GM12864 (cell line): ENCODE data around the gene MON1B.

Source experiments
- DNase-seq: peaks from one replicate; pipeline ENCODE4 v3.0.0-alpha.2; 2011; ENCODE audit warnings: low read depth
- H3K4me3 ChIP-seq: 2 replicates; pipeline ENCODE4 v1.5.1; 2011; ENCODE audit warnings: mild to moderate bottlenecking, low read depth, low read length, control low read depth
- TF ChIP-seq, protein P1 (sequence below): IDR thresholded peaks from 2 replicates; pipeline ENCODE4 v1.5.1; 2011; ENCODE audit warnings: low read depth, mild to moderate bottlenecking, moderate library complexity, low read length, control low read depth, inconsistent platforms; ENCODE audit errors: missing control alignments

The MON1B gene

DNA sequence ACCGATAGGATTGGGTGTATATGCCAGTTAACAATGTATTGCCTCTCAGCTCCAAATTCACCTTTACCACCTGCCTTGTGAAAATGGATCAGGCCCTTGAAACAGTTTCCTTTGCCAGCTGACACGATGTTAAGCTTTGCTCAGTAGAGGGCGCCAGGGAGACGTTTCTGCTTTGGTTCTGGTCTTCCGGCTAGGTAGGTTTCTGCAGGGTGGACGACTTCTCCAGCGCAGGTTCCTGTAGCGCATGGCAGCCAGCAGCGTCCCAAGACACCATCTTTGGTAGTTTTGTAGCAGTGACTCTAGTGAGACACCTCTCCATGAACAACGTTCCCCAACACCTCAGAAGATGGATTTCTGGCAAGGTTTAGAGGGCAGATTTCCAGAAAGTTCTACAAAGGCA lies 32.2 kb downstream of the MON1B start:
- no peak overlapping the region for H3K4me3 ChIP-seq
- TF ChIP-seq, protein P1, sequence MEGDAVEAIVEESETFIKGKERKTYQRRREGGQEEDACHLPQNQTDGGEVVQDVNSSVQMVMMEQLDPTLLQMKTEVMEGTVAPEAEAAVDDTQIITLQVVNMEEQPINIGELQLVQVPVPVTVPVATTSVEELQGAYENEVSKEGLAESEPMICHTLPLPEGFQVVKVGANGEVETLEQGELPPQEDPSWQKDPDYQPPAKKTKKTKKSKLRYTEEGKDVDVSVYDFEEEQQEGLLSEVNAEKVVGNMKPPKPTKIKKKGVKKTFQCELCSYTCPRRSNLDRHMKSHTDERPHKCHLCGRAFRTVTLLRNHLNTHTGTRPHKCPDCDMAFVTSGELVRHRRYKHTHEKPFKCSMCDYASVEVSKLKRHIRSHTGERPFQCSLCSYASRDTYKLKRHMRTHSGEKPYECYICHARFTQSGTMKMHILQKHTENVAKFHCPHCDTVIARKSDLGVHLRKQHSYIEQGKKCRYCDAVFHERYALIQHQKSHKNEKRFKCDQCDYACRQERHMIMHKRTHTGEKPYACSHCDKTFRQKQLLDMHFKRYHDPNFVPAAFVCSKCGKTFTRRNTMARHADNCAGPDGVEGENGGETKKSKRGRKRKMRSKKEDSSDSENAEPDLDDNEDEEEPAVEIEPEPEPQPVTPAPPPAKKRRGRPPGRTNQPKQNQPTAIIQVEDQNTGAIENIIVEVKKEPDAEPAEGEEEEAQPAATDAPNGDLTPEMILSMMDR, result peak; percentile 63
- no peak for DNase-seq

DNA sequence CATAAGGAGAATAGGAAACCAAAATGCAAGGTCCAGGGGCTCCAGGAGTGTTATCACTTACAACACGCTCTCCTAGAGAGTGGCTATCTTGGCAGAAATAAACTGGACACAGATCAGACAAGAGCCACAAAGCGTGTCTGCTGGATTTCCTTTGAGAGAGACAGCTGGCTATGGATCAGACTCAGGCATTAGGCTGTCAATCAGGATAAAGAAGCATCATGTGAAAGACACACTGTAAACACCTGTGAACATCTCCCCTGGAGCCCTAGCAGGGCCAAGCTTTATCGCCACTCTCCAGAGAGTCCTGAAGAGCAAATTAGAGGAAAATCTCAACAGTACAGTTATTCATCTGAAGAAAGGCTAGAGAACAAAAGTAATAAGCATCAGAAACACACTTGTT lies 34.2 kb downstream of the MON1B start:
- TF ChIP-seq, protein P1, result no peak
- no peak overlapping the region for H3K4me3 ChIP-seq
- DNase-seq, result no peak

DNA sequence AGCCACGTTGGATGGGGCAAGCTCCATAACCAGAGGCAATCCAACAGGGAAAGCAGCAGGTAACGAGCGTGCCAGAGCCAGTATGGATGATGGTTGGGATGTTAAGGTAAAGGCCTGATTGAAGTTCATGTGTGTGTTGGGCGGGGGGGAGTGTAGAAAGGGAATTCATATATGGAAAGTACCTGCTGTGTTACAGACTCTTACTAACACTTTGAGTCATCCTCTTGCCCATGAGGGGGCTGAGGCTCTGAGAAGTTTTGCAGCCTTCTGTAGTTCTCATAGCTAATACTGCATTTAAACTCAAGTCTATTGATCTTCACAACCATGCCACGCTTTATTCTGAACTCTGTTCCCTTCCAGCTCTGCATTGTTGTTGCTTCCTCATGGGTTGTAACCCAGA lies 36.8 kb downstream of the MON1B start:
- H3K4me3 ChIP-seq, result no peak overlapping the region
- TF ChIP-seq, protein P1, result no peak
- no peak for DNase-seq

DNA sequence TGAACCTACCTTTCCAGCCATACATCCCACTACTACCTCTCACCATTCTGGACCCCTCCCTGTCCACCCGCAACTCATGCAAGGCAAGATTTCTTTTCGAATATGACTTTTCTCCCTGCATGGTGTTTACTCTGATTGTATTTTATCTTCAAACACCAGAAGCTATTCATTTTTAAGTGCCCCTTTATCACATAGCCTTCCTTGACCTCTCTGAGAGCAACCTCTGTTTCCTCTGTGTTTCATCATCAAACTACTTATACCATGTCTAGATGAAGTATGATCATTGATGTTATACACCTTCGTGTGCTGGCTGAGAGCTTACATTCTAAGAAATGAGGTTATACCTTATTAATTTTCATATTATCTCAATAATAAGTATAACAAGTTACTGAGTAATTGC lies 40.1 kb downstream of the MON1B start:
- TF ChIP-seq, protein P1, result no peak
- no peak for DNase-seq
- H3K4me3 ChIP-seq, result no peak overlapping the region

DNA sequence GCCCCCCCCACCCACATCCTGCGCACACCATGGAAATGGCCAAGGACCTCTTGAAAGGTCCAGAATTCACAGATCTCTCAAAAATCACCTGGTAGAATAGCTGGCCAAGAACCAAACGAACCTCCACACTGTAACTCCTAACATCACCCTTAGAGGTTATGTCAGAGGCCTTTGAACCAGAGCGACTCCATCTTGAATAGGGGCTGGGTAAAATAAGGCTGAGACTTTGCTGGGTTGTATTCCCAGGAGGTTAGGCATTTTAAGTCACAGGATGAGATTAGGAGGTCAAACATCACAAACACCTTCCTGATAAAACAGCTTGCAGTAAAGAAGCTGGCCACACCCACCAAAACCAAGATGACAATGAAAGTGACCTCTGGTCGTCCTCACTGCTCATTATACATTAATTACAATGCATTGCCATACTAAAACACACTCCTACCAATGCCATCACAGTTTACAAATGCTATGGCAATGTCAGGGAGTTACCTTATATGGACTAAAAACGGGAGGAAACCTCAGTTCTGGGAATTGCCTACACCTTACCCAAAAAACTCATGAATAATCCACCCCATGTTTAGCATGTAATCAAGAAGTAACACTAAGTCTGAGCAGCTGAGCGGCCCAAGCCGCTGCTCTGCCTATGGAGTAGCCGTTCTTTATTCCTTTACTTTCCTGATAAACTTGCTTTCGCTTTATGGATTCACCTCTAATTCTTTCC lies 43.0 kb downstream of the MON1B start:
- TF ChIP-seq, protein P1, result no peak
- DNase-seq, result no peak
- no peak overlapping the region for H3K4me3 ChIP-seq

DNA sequence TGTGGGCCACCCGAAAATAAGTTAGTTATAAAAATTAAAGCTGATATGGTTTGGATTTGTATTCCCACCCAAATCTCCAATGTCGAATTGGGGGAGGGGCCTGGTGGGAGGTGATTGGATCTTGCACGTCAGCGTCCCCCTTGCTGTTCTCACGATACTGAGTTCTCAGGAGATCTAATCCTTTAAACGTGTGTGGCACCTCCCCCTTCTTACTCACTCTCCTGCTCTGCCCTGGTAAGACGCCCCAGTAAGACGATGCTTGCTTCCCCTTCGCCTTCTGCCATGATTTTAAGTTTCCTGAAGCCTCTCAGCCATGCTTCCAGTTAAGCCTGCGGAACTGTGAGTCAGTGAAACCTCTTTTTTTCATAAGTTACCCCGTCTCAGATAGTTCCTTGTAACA lies 43.6 kb downstream of the MON1B start:
- no peak overlapping the region for H3K4me3 ChIP-seq
- TF ChIP-seq, protein P1, result no peak
- no peak for DNase-seq

DNA sequence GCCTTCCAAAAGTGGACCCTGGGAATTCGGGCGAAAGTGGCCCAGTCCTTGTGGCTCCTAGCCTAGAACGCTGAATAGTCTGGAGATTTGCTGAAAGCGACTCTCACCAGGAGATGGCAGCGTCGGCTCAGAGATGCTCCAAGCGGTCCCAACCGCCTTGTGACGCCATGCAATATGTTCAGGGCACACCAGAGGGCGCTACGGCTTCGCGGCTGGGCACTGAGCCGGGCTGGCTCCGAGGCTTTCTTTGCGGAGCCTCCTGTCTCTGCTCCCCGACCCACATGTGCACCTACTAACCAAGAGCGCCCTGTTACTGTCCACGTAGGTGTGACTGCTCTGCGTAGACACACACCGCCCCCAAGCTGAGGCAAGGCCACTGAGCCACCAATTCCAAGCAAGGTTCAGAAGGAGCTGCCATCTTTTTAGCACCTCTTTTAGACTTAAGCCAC lies 45.1 kb downstream of the MON1B start:
- H3K4me3 ChIP-seq, result no peak overlapping the region
- DNase-seq, result peak; percentile 45
- TF ChIP-seq, protein P1, result peak; percentile 100
